Ureter (tissue), 1 donor: ENCODE data around the gene RNF151. TPM values are rescaled to one million over a fixed set of nuclear protein-coding genes. Genes with fewer than 3 reads are reported as not detected.

Source experiments
- DNase-seq: peaks from one replicate; pipeline ENCODE4 v3.0.0-alpha.2; 2020; ENCODE audit warnings: low spot score
- total RNA-seq: library from RNA; stranded (reverse); gene quantifications from one replicate; pipeline ENCODE4 v1.2.4, GENCODE V29; 2023
- donor health status: DM: yes; HTN: yes; CAD: no.

Gene RNF151
- total RNA-seq, 1 donor from 2014 or later: not detected

- DNase-seq: no peak
These were observed 10.6 kb downstream of the RNF151 start for GRCh38 chr16:1976951-1977874.

- no peak for DNase-seq
These were observed 11.2 kb downstream of the RNF151 start for GRCh38 chr16:1977875-1978268.

- DNase-seq: no peak
These were observed 11.9 kb downstream of the RNF151 start for GRCh38 chr16:1978476-1979120.

GRCh38 chr16:1979271-1980029 is 12.8 kb downstream of the RNF151 start:
- DNase-seq: peak; percentile 80

GRCh38 chr16:1980030-1980769 is 13.5 kb downstream of the RNF151 start:
- DNase-seq: no peak

- no peak for DNase-seq
These were observed 14.1 kb downstream of the RNF151 start for GRCh38 chr16:1980770-1981087.

- no peak for DNase-seq
These were observed 14.8 kb downstream of the RNF151 start, which contains the start of gene NOXO1 for GRCh38 chr16:1981398-1981836. NOXO1 (minus strand) TSS chr16:1981469; CDS start chr16:1981179, 290 bp downstream.

GRCh38 chr16:1982013-1982433 is 15.4 kb downstream of the RNF151 start:
- no peak for DNase-seq

GRCh38 chr16:1982991-1983543 is 16.4 kb downstream of the RNF151 start:
- DNase-seq: no peak

GRCh38 chr16:1983544-1984346 is 17.1 kb downstream of the RNF151 start, which contains the start of gene GFER:
GFER (plus strand) TSS chr16:1984193; CDS start chr16:1984219, 26 bp downstream.
- DNase-seq: peak; percentile 85

- DNase-seq: no peak
These were observed 17.9 kb downstream of the RNF151 start for GRCh38 chr16:1984347-1985225.

- no peak for DNase-seq
These were observed 19.0 kb downstream of the RNF151 start for GRCh38 chr16:1985466-1986150.

- no peak for DNase-seq
These were observed 20.5 kb downstream of the RNF151 start for GRCh38 chr16:1987198-1987597.

GRCh38 chr16:1989209-1990100 is 22.8 kb downstream of the RNF151 start, which contains the start of gene SYNGR3:
SYNGR3 (plus strand) TSS chr16:1989970; CDS start chr16:1990103, 133 bp downstream.
- no peak for DNase-seq

GRCh38 chr16:1990101-1990350 is 23.4 kb downstream of the RNF151 start:
- DNase-seq: no peak

GRCh38 chr16:1990351-1991134 is 23.9 kb downstream of the RNF151 start:
- no peak for DNase-seq

- DNase-seq: no peak
These were observed 24.5 kb downstream of the RNF151 start for GRCh38 chr16:1991135-1991551.
